DND-41 (cell line): Measurements from ENCODE around the gene CYSRT1.

Experiments used
- ATAC-seq: fragments of 200-7000 bp; cut with Tn5 transposase; 3 replicates; pipeline ENCODE4 v1.9.1; 2021; ENCODE audit warnings: low read depth; ENCODE audit not compliant: insufficient read depth
- DNase-seq: peaks from one replicate; pipeline ENCODE4 v3.0.0-alpha.2; 2020
- H2AFZ ChIP-seq: 2 replicates; pipeline ENCODE4 v1.6.0; 2012; ENCODE audit warnings: low read depth, low read length
- H3K27ac ChIP-seq: 2 replicates; pipeline ENCODE4 v1.5.1; 2012; ENCODE audit warnings: low read length, inconsistent platforms
- H3K27me3 ChIP-seq: fragments of 200-600 bp; sonication (generic); 2 replicates; pipeline ENCODE4 v1.6.0; 2012; ENCODE audit warnings: low read length, mild to moderate bottlenecking, inconsistent platforms; ENCODE audit not compliant: insufficient read depth, poor library complexity
- H3K36me3 ChIP-seq: 2 replicates; pipeline ENCODE4 v1.5.1; 2012; ENCODE audit warnings: low read length, inconsistent platforms; ENCODE audit not compliant: insufficient read depth
- H3K4me1 ChIP-seq: 2 replicates; pipeline ENCODE4 v1.5.1; 2012; ENCODE audit warnings: mild to moderate bottlenecking, low read length; ENCODE audit not compliant: insufficient read depth
- H3K4me2 ChIP-seq: 2 replicates; pipeline ENCODE4 v1.6.0; 2012; ENCODE audit warnings: mild to moderate bottlenecking, moderate library complexity, low read length, inconsistent platforms; ENCODE audit not compliant: insufficient read depth
- H3K4me3 ChIP-seq, 2 experiments: fragments of 200-600 bp in 1 of 2; shearing (Covaris generic) in 1 of 2; 2 replicates each; pipeline ENCODE4 v1.5.1; 2012 to 2016; ENCODE audit warnings: inconsistent platforms in 2 of 2, low read length in 2 of 2, mild to moderate bottlenecking in 2 of 2, low read depth in 1 of 2, moderate library complexity in 1 of 2
- H3K79me2 ChIP-seq: 2 replicates; pipeline ENCODE4 v1.6.0; 2012; ENCODE audit warnings: low read length, inconsistent platforms; ENCODE audit not compliant: insufficient read depth
- H3K9ac ChIP-seq: 2 replicates; pipeline ENCODE4 v1.6.0; 2012; ENCODE audit warnings: low read depth, mild to moderate bottlenecking, inconsistent platforms, low read length, moderate library complexity
- H3K9me3 ChIP-seq: 2 replicates; pipeline ENCODE4 v1.5.1; 2012; ENCODE audit warnings: low read length, moderate library complexity, mild to moderate bottlenecking, inconsistent platforms; ENCODE audit not compliant: insufficient read depth, severe bottlenecking
- H4K20me1 ChIP-seq: 2 replicates; pipeline ENCODE4 v1.6.0; 2012; ENCODE audit warnings: low read length; ENCODE audit not compliant: insufficient read depth
- CTCF ChIP-seq: IDR thresholded peaks from 2 replicates; pipeline ENCODE4 v1.5.1; 2012; ENCODE audit warnings: borderline replicate concordance, low read length, moderate library complexity, mild to moderate bottlenecking; ENCODE audit not compliant: poor library complexity, severe bottlenecking; ENCODE audit errors: extremely low read depth
- EZH2 ChIP-seq: IDR thresholded peaks from 3 replicates; pipeline ENCODE4 v1.6.1; 2012; ENCODE audit warnings: borderline replicate concordance, low read depth, mild to moderate bottlenecking, moderate library complexity, low read length, inconsistent platforms; ENCODE audit not compliant: severe bottlenecking

CYSRT1 gene

GRCh38 chr9:137266162-137266527, 41.2 kb downstream of the CYSRT1 start:
- H3K4me2 ChIP-seq, result no peak overlapping the region

DNA sequence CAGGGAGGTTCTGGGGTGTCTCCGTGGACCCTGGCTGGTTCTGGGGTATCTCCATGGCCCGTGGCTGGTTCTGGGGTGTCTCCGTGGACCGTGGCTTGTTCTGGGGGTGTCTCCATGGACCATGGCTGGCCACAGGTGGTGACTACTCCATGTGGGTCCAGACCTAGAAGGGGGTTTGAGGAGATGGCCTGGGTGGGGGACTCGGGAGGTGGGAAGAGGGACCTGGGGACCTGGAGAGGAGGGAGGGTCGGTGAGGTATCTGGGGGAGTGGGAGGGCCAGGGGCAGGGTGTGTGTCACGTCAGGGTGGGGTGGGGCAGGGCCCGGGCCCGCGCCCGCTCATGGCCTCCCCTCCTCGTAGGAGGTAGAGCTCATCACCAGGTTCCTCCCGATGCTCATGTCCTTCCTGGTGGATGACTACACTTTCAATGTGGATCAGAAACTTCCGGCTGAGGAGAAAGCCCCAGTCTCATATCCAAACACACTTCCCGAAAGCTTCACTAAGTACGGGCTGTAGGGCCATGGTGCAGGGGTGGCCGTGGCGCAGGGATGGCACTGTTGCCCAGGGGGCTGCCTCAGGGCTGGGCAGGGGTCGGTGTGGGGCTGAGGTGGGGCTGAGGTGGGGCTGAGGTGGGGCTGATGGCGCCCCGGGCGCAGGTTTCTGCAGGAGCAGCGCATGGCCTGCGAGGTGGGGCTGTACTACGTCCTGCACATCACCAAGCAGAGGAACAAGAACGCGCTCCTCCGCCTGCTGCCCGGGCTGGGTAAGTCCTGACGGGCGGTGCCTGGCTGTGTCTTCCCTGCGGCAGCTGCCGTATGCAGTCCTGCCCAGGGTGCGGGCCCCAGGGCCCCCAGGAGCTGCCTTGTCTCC, 41.8 kb downstream of the CYSRT1 start:
- no peak overlapping the region for H3K27ac ChIP-seq
- H3K9ac ChIP-seq, result no peak overlapping the region
- H3K9me3 ChIP-seq, result no peaks in the 10 kb centered on the region
- no peak for ATAC-seq
- no peak for TF ChIP-seq EZH2
- no peak for TF ChIP-seq CTCF
- H3K4me1 ChIP-seq, result no peaks in the 10 kb centered on the region
- no peak overlapping the region for H3K4me3 ChIP-seq
- H4K20me1 ChIP-seq, result peaks cover 24% of the 10 kb centered on the region
- no peak overlapping the region for H3K4me2 ChIP-seq
- H2AFZ ChIP-seq, result no peak overlapping the region
- no peaks in the 10 kb centered on the region for H3K27me3 ChIP-seq
- peaks cover 63% of the 10 kb centered on the region for H3K36me3 ChIP-seq
- DNase-seq, result no peak
- H3K79me2 ChIP-seq, result 0 out of 2 replicates have a peak, but pooled peaks cover 2% of the 10 kb centered on the region

More at GRCh38 chr9:137266162-137266527, 41.2 kb downstream of the CYSRT1 start:
- Histone ChIP-seq H4K20me1 (peaks cover 20% of the 10 kb centered on the region), H3K9ac (no peak overlapping the region), H3K4me3 (no peak overlapping the region), H3K79me2 (0 out of 2 replicates have a peak, but pooled peaks cover 2% of the 10 kb centered on the region), H2AFZ (no peak overlapping the region), H3K4me1 (no peaks in the 10 kb centered on the region), H3K27ac (no peak overlapping the region), H3K27me3 (no peaks in the 10 kb centered on the region), H3K9me3 (no peaks in the 10 kb centered on the region), H3K36me3 (peaks cover 62% of the 10 kb centered on the region)
- DNase-seq (no peak), ATAC-seq (no peak)
- TF ChIP-seq EZH2, result no peak
- TF ChIP-seq CTCF, result no peak

DNA sequence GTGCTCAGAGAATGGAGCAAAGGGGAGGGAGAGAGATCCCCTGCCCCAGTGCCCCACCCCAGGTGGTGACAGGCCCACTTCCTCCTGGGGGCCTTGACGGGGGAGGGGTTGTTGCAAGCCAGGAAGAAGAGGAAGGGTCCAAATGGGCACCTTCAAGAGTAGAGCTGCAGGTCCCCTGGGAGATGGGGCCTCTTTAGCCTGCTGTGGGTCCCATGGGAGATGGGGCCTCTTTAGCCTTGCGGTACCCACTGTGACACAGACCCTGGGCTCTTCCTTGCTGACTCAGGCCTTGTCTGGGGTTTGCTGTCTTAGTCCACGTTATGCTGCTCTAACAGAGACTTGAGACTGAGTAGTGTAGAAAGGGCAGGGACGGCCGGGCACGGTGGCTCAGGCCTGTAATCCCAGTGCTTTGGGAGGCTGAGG, 43.0 kb downstream of the CYSRT1 start:
- Histone ChIP-seq H3K4me2 (no peak overlapping the region), H3K4me3 (no peak overlapping the region), H3K79me2 (0 out of 2 replicates have a peak, but pooled peaks cover 2% of the 10 kb centered on the region), H3K27ac (no peak overlapping the region), H3K27me3 (no peaks in the 10 kb centered on the region), H4K20me1 (peaks cover 36% of the 10 kb centered on the region), H3K9me3 (no peaks in the 10 kb centered on the region), H2AFZ (no peak overlapping the region), H3K9ac (no peak overlapping the region), H3K4me1 (no peaks in the 10 kb centered on the region), H3K36me3 (peaks cover 72% of the 10 kb centered on the region)
- TF ChIP-seq EZH2, result no peak
- TF ChIP-seq CTCF, result no peak
- ATAC-seq (no peak), DNase-seq (no peak)
